GM19240 (cell line): Measurements from ENCODE around the gene MEIKIN.
"Not testable (repeated sequence)": the region's sequence is repeated elsewhere in the genome, so short reads cannot be mapped to it uniquely, and the experiment has no call there.

Source experiments
- DNase-seq: peaks from one replicate; pipeline ENCODE4 v3.0.0; 2011; ENCODE audit warnings: low spot score; ENCODE audit not compliant: insufficient read length

Gene MEIKIN

DNA sequence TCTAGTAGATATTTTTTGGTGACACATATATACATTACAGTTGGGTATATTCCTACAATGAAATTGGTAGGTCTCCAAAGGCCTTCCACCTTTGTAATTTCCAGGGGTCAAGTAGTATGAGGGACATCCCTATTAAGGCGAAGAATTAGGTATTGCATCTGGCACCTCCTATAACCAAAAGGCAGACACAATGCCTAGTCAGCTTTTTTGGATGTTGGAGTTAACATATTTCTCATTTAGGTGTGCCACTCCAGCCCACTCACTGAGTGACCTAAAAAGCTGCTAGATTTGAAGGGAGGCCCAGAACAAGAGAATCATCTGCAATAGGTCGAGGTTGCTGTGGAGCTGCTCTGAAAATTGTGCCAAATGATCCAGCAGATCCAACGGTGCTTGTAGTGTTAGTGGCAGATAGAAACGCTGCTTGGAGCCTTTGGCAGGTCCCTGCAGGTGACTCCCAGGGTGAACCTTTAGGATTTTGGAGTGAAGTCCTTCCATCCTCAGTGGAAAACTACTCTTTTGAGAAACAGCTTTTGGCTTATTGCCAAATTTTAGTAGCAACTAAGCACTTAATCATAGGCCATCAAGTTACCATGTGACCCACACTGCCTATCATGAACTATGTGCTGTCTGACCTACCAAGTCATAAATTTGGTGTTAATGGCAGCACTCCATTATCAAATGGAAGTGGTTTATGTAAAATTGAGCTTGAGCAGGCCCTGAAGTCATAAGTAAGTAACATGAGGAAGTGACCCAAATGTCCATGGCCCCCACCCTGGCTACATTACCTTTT, 132.9 kb downstream of the MEIKIN start:
- no peak for DNase-seq

DNA sequence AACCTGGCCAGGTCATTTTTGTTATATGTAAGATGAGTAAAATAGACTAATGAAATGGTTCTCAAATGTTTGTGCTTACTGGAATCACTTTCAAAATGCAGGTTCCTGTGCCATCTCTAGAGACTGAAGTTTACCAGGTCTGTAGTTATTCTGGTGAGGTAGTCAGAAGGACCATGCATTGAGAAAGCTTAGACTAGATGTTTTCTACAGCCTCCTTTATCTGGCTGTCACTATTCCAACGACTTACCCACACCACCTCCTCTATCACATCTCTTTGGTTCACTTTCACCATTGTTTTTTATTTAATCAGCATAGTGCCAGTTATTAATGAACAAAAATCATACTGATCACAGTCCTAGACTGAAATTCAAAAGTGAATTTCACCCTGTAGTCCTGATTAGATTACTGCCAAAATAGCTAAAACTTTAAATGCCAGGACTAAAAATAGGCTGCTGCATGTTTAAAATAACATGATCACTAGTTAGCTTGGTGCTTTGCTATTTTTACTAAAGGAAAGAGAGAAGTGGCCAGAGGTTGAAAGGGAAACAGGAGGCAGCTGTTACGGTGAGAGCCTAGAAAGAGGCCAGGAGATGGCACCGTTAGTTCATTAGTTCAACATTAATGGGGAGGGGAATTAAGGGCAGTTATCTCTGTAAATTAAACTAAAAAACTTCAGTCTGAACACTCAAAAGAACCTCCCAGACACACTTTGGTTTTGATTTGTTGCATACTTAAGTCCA, 134.8 kb downstream of the MEIKIN start:
- DNase-seq: peak; percentile 6

DNA sequence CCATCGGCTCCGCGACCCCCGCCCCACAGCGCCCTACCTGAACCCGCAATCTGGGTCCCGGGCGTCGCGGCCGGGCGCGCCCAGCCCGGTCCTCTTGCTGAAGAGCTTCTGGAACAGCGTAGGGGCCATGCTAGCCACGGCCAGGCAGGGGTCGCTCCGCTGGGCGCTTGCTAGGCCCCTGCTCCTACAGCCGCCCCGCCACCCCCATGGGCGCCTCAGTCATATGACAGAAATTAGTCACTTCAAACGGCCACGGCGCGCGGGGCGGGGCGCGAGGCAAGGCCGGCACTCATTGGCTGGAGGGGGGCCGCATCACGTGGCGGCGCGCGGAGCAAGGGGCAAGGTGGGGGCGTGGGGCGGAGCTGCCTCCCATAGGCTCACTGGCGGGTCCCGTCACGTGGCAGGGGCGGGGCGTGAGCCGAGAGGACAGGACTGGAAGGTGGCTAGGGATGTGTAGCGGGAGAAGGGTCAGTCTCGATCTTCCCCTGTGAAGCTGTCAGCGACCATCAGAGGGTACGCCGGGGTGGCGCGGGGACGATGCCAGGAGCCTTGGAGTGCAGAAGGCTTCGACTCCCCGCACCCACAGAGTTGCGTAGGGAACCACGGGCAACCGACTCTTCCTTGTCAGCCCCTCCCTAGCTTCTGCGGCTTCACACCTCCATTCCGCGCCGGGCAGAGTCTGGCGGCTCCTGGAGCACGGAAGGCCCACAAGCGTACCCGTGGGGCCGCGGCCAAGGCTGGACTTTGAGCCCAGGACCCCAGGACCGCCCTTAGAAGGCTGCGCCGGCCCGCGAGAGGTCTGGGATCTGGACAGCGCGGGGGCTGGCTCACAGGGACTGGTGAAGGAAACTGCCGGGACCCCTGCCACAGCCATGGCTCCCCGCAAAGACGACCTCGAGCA, 148.4 kb downstream of the MEIKIN start, which contains the start of gene FNIP1:
TSS of gene FNIP1 (minus strand) at position 225 of the 901 bp plus-strand sequence. CDS start at position 129, 96 bp downstream.
- DNase-seq: peak; percentile 93

DNA sequence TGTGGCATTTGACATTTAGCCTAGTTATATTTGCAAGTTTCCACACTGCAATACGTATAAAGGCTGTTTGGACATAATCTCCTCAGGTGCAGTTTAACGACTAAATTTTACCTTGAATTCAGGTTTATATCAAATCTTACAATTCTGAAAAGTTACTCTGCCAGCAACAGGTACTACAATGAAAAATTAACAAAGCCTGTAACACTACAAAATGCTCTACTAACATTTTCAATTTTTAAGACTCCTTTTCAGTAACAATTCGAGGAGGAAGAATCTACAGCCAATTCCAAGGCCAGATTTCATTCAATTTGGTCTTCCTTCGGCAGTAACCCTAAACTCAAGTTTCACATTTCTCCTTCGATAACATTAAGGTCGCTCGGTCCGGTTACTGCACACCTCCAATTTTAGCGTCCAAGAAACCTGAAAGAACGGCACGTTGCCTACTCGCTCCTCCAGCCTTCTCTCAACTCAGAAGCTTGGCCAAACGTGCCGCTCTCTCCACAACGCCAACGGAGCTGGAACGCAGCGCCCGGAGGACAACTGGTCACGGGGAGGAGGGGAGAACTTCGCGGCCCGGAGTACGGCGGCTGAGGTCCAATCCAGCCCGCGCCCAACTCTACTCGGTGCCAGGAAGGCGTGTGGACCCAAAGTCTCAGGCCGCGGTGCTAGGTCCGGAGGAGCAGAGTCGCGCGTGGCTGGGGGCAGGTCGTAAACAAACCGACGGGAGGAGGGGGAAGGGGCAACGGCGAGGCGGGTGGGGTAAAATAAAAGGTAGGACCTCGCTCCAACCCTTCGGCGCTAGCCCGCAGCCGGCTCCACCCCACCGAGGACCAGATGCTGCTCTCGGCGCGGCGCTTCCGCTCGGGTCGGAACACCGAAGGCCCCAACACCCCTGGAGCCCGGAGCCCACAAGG, 149.3 kb downstream of the MEIKIN start:
- no peak for DNase-seq

DNA sequence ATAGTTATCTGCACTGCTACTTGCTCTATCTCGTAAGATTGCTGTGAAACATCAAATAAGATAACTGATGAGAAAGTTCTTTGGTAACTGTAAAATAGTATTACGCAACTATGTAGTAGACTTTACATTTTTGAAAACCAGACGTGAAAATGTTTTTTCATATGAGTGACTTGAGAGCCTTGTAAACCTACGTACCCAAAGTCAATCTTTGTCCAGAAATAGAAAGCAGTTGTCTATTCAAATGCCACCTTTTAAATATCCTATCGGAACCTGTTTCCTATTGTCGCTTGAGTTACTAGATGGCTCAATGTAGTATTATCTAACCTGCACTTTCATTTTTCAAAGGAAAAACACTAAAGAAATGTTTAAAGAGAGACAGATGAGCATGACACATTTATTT, 150.2 kb downstream of the MEIKIN start:
- DNase-seq: no peak

DNA sequence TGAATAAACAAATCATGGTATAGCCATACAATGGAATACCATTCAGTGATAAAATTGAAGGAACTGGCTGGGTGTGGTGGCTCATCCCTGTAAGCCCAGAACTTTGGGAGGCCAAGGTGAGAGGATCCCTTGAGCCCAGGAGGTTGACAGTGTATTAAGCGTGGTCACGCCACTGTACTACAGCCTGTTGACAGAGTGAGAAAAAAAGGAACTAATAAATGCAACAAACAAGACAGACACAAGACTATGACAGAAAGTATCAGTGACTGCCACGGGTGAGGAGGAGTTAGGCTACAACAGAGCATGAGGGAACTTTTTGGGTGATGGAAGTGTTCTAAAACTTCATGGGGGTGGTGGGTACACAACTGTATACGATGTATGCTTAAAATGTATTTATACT, 150.9 kb downstream of the MEIKIN start:
- DNase-seq: no peak

DNA sequence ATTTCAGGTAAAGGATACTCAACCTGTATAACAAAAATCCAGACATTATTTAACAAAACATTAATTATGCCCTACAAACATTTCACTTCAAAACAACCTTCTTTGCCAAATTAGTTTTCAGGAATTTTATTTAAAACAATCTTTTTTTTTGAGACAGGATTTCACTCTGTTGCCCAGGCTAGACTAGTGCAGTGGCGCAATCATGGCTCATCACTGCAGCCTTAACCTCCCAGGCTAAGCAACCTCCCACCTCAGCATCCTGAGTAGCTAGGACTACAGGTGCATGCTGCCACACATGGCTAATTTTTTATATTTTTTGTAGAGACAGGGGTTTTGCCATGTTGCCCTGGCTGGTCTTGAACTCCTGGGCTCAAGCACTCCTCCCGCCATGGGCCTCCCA, 152.6 kb downstream of the MEIKIN start:
- no peak for DNase-seq

DNA sequence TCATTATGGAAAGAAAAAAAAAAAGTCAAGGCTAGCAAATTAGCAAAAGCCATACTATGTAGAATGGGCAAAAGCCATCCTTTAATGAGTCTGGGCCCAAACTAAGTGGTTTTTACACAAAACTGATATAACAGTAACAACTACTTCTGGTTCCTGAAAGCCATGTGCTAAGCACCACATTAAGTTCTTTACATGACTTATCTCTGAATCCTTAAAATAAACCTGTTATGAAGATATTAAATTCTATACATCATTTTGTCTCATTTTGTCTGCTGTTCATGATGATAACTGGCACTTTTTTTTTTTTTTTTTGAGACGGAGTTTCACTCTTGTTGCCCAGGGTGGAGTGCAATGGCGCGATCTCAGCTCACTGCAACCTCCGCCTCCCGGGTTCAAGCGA, 153.6 kb downstream of the MEIKIN start:
- DNase-seq: no peak

DNA sequence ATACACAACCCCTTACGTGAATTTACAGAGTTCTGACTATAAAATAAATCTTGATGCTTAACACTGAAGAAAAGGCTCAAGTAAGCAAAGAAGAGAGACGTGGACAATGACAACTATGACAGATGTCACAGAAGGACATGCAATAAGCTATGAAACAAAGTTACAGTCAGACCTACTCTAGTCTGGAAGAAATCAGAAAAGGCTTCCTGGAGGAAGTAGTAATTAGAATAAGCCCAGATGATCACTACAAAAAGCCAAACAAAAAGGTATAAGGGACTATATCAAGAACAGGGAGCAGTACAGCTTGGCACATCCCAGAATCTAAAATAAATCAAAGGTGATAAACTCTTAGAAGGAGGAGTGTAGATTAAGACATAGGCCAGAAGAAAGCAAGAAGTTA, 154.9 kb downstream of the MEIKIN start:
- no peak for DNase-seq

DNA sequence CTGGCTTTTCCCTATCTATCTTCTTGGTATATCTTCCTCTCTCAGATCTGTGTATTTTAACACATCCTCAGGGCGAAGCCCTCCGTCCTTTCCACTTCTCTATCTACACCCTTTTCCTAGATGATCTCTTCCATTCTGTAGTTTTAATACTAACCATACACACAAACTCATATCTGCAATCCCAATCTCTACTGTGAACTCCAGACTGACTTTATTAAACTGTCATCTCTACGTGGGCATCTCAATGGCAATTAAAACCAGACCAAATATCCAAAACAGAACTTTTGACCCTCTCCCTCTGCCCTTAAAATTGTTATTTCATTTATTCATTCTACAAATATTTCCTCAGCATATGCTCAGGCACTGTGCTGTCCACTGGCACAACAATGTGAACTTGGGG, 155.7 kb downstream of the MEIKIN start:
- no peak for DNase-seq

DNA sequence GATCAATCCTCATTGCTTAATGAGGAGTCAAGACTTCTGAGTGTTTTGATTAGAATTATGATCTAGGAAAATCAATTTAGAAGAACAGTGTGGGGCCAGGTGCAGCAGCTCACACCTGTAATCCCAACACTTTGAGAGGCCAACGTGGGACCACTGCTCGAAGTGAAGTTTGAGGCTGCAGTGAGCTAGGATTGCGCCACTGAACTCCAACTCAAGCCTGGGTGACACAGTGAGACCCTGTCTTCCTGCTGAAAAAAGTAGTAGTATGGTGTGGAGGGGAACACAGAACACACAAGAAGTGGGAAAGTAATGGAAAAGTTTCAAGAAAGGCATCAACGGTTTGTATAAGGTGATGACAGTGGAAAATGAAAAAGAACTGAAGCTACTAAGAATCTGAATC, 157.7 kb downstream of the MEIKIN start:
- DNase-seq: no peak

DNA sequence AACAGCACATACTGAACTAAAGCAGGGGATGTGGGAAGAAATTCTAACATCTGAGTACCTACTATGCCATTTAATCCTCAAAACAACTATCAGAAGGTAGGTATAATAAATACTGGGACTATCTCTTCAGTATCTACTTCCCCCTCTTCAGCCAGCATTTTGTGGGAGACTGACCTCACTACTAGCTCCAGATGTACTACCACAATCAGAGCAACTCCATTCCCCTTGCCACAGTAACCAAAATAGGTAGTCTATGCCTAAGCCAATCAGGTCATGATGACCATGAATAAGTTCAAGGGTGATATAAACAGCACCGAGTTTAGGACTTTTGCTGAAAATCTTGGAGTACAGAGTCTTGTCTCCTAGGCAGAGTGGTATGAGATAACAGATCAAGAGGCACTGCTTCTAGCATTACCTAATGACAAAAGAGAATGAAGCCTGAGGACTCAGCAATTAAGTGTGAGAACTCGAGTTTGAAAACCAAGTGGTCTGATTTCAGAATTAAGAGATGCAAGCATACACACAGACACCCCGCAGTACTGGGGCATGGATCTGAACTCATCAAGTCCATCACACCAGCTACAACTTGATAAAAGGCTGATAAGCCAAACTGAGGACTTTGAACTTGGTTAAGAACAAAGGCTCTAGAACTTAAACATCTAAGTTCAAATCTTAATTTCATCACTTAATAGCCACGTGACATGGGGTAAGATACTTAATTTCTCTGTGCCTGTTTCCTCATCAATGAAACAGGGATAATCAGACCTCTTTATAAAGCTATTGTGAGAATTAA, 158.4 kb downstream of the MEIKIN start:
- DNase-seq: no peak

DNA sequence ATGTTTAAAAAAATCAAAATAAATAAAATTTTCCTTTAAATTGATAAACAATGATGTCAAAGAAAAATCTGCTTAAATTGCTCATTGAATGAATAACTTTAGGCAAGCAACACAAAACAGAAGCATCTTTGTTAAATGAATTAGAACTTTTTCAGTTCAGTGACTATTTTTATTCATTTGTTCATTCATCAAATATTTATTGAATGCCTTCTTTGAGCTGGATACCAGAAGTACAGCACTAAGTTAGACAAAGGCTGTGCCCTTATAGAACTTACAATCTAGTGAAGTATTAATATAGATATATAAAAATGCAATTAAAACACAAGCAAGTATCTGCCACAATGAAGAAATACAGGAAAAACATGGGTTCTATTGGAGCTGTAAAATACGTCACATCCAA, 159.4 kb downstream of the MEIKIN start:
- no peak for DNase-seq

DNA sequence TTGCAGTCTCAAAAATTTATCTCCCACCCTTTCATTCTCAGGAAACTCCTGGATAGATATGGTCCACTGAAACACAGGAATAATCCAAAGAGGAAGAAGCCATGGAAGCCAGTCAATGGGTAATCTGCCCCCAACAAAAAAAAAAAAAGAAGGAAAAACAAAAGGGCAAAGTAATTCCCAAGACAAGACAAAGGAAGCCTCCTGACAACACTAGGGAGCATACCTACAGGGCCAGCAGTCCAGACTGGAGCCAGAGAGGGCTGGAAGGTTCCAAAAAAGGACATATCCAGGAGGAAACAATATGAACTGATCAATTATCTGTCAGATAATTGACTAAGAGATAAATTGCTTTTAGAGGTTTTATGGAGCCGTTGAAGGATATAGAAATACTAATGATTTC, 161.6 kb downstream of the MEIKIN start:
- DNase-seq: no peak

DNA sequence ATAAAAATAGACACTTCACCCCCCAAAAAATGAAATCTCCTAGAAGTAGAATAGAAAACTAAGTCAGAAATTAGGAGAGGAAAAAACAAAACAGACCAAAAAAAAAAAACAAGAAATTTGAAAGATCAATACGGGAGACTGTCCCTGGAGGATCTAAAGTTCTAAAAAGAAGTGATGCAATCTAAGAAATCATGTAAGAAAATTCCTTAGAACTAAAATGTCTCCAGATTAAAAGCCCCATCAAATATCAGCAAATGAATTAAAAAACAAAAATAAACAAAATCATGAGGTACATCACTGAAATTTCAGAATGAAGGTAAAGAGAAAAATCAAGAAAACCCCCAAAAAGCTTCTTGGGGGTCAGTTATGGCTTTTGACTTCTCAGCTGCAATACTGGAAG, 162.1 kb downstream of the MEIKIN start:
- no peak for DNase-seq

DNA sequence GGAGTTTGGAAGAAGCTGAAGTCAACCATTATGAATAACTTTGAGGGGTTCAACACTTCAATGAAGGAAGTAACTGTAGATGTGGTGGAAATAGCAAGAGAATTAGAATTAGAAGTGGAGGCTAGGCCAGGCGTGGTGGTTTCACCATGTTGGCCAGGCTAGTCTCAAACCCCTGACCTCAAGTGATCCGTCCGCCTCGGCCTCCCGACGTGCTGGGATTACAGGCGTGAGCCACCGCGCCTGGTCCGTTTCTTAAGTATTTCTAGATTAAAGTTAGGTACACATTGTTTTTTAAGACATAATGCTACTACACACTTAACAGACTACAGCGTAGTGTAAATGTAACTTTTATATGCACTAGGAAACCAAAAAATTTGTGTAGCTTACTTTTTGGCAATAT, 162.7 kb downstream of the MEIKIN start:
- DNase-seq: no peak

DNA sequence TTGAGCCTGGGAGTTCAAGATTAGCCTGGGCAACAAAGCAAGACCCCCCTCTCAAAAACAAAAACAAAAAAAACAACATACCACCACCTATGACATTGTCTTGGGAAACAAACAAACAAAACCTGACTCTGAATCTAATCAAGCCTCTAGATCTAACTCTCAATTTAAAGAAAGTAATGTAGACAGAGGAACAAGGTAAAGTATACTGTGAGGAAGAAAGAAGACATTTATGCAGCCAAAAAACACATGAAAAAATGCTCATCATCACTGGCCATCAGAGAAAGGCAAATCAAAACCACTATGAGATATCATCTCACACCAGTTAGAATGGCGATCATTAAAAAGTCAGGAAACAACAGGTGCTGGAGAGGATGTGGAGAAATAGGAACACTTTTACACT, 167.3 kb downstream of the MEIKIN start:
- not testable (repeated sequence) for DNase-seq

DNA sequence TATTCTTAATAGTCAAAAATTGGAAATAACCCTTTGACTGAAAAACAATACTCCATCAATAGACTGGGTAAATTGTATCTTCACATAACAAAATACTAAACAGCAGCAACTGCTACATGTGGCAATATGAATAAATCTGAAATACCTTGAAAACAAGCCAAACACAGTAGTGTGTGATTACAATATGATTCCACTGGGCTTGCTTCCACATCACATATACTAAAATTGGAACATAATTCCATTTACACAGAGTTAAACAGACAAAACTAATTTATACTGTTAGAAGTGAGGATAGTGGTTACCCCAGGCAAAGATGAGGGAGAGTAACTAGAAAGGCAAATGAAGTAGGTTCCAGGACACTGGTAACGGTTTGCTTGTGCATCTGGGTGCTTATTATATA, 169.0 kb downstream of the MEIKIN start:
- no peak for DNase-seq

DNA sequence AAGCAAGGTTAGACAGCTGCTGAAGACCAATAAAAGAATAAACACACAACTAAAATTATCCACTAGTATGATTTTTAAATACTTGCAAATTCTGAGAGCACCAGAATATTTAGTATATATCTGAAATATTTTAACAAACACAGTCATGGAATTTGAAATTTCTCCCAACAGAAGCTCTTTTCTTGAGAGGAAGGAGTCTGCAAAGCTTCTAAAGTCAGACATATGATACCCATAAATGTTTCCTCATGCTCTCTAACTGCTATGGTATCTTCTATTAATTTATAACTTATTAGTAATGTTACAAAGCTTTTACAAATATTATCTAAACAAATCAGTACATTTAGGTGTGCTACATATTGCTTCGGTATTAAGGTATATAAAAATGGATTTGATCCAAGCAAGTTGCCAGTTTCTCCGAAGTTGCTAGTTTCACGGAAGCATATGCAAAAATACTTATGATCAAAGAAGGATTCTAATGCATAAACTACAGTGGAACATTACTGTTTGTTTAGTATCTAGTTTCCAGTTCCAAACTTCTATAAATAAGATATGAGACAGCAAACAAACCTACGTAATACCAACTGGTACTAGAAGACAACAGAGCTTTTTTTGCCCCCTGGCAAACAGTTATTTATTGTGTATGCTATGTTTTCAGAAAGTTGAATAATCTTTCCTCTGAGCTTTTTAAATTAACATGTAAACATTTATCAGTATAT, 170.7 kb downstream of the MEIKIN start:
- no peak for DNase-seq
